Ovary (tissue), 9 donors: ENCODE data around the gene SLC39A2. TPM values are rescaled to one million over a fixed set of nuclear protein-coding genes. Genes with fewer than 3 reads are reported as not detected.
"Not testable (repeated sequence)": the region's sequence is repeated elsewhere in the genome, so short reads cannot be mapped to it uniquely, and the experiment has no call there.

Experiments used
- DNase-seq, 5 donors: peaks; one replicate each; pipeline ENCODE4 v3.0.0-alpha.2; 2019 to 2020
- H3K27ac ChIP-seq, 2 donors: fragments of 200-600 bp; one replicate each; pipeline versions ENCODE4 v1.5.1 to v1.8.0; 2019 to 2022
- H3K27me3 ChIP-seq: fragments of 200-600 bp; one replicate; pipeline ENCODE4 v1.8.0; 2022
- H3K36me3 ChIP-seq: fragments of 200-600 bp; sonication (generic); one replicate; pipeline ENCODE4 v1.5.1; 2019
- H3K4me1 ChIP-seq: one replicate; pipeline ENCODE4 v1.8.1; 2013; ENCODE audit warnings: mild to moderate bottlenecking, moderate library complexity; ENCODE audit not compliant: insufficient read depth
- H3K4me3 ChIP-seq: fragments of 200-600 bp; sonication (generic); one replicate; pipeline ENCODE4 v1.5.1; 2017
- H3K9me3 ChIP-seq, 2 donors: fragments of 200-600 bp in 1 of 2; sonication (generic) in 1 of 2; one replicate each; pipeline versions ENCODE4 v1.5.1 to v1.8.1; 2013 to 2019; ENCODE audit warnings: mild to moderate bottlenecking in 1 of 2, moderate library complexity in 1 of 2
- CTCF ChIP-seq, 3 donors: fragments of 450-650 bp in 2 of 3; fragments of 200-600 bp in 1 of 3; IDR thresholded peaks; one replicate each; pipeline versions ENCODE4 v1.5.1 to v1.8.0; 2016 to 2022; ENCODE audit warnings: antibody characterized with exemption in 3 of 3, mild to moderate bottlenecking in 1 of 3
- EP300 ChIP-seq: sonication (generic); formaldehyde crosslinking; IDR thresholded peaks from one replicate; pipeline ENCODE4 v1.6.1; 2017; ENCODE audit warnings: antibody characterized with exemption
- POLR2A ChIP-seq: fragments of 450-650 bp; IDR thresholded peaks from one replicate; pipeline ENCODE4 v1.6.1; 2017; ENCODE audit warnings: antibody characterized with exemption, mild to moderate bottlenecking, moderate library complexity
- WGBS, 3 donors: extraction: QIAGEN DNeasy Blood & Tissue Kit in 1 of 3; methylation state at CpG; one replicate each; pipeline versions ENCODE4 v1.1.5 to v1.1.7; 2013 to 2017; 5-methylcytosine and 5-hydroxymethylcytosine counted together
- intact Hi-C, 4 donors: fragments of 100-400 bp; cut with DNase I; formaldehyde crosslinking; loops; one replicate each; pipeline versions ENCODE4 v1.11.0 to v1.15.1; 2022 to 2023
- polyA plus RNA-seq, 2 donors: library from polyadenylated mRNA; stranded (reverse); fragments of 200-250 nt in 1 of 2; fragments of 350-450 nt in 1 of 2; fragmentation: Illumina TruSeq in 1 of 2; extraction: RNeasy Lipid Tissue Mini Kit (QIAGEN cat#74804) in 1 of 2; gene quantifications; one replicate each; pipeline ENCODE4 v1.2.3, GENCODE V29; 2013 to 2014
- total RNA-seq, 7 donors: library from RNA; depleted of rRNA in 2 of 7; stranded (reverse); fragments of >200 nt in 2 of 7; fragmentation: NEBNext Ultra II Directional in 3 of 7; extraction: Animal tissue kit (Norgen Biotek cat#: 25700) in 3 of 7; gene quantifications; one replicate each; pipeline versions ENCODE4 v1.1.0 to v1.2.4, GENCODE V29; 2016 to 2023
- donor health status: DM: no; HTN: no; CAD: no; lungs with moderate emphysema.
- donor health status: DM: no; HTN: no; CAD: no.
- donor health status: Bipolar disorder and iron deficiency.
- donor health status: DM: yes; HTN: yes; CAD: no.
- donor health status: DM: no; HTN: no; CAD: no.
- donor health status: DM: yes; HTN: yes; CAD: no.

Gene SLC39A2
- total and polyA plus RNA-seq, 9 donors = 0.28 to 0.30 TPM; not detected in 7

- no peak overlapping the region for H3K4me3 ChIP-seq
- peak in 1 of 3 donors; percentile 3 for TF ChIP-seq CTCF (IDR thresholded peaks at IDR 0.05)
- no peak for TF ChIP-seq EP300
- no peak for DNase-seq
- intact Hi-C loops = loop anchor here in 3 of 4 donors (1.0 to 10.0 kb wide), 3 partner anchors 25 to 46 kb away; partner anchors contain the start of gene SLC39A2 (in 1 of the 3)
- H3K9me3 ChIP-seq = no peaks in the 10 kb centered on the region
- H3K36me3 ChIP-seq = no peaks in the 10 kb centered on the region
- peak overlapping the region in 1 of 2 donors; percentile 55 for H3K27ac ChIP-seq
- peaks cover 8% of the 10 kb centered on the region for H3K4me1 ChIP-seq
- WGBS, 3 donors = 56 to 62% (median 57%) methylated on average over 8 of the region's 8 CpGs
- H3K27me3 ChIP-seq = no peaks in the 10 kb centered on the region
Measured at GRCh38 chr14:21040370-21040925, 41.4 kb downstream of the SLC39A2 start.

GRCh38 chr14:21040941-21041340 is 41.8 kb downstream of the SLC39A2 start:
- not testable (repeated sequence) for H3K9me3 ChIP-seq, H3K4me1 ChIP-seq, H3K27ac ChIP-seq, H3K36me3 ChIP-seq, DNase-seq, H3K27me3 ChIP-seq, H3K4me3 ChIP-seq
- WGBS, 3 donors = 80 to 90% (median 84%) methylated on average over 3 of the region's 3 CpGs
- intact Hi-C loops = loop anchor here in 3 of 4 donors (1.0 to 10.0 kb wide), 3 partner anchors 26 to 46 kb away; partner anchors contain the start of gene SLC39A2 (in 1 of the 3)

GRCh38 chr14:21041676-21042433 is 42.8 kb downstream of the SLC39A2 start, which contains the start of gene RNASE7:
RNASE7 (plus strand) TSS chr14:21042362; CDS start chr14:21042993, 631 bp downstream.
- no peaks in the 10 kb centered on the region for H3K27me3 ChIP-seq
- H3K36me3 ChIP-seq = no peaks in the 10 kb centered on the region
- no peak within 1 kb of the TSS for H3K4me3 ChIP-seq
- no peak for DNase-seq
- no peak for TF ChIP-seq EP300
- no peak for TF ChIP-seq CTCF (IDR thresholded peaks at IDR 0.05)
- no peak for TF ChIP-seq POLR2A
- H3K9me3 ChIP-seq = no peaks in the 10 kb centered on the region
- H3K4me1 ChIP-seq = peaks cover 8% of the 10 kb centered on the region
- H3K27ac ChIP-seq = no peak within 1 kb of the TSS
- intact Hi-C loops = loop anchor here in 2 of 4 donors (2.0 to 10.0 kb wide), 2 partner anchors 27 to 47 kb away; partner anchors contain the start of gene SLC39A2 (in 1 of the 2)
- WGBS, 3 donors = 71 to 74% (median 72%) methylated on average over 11 of the region's 11 CpGs

- intact Hi-C loops = loop anchor here in 1 of 4 donors (10.0 kb wide), 1 partner anchor 48 kb away; the partner anchor contains the start of gene SLC39A2
- Histone ChIP-seq H3K27me3 (no peaks in the 10 kb centered on the region), H3K36me3 (no peaks in the 10 kb centered on the region), H3K4me3 (no peak overlapping the region), H3K9me3 (no peaks in the 10 kb centered on the region), H3K4me1 (peaks cover 5% of the 10 kb centered on the region), H3K27ac (no peak overlapping the region)
- DNase-seq = no peak
- 62 to 69% (median 62%) methylated on average over 8 of the region's 8 CpGs for WGBS, 3 donors
- TF ChIP-seq POLR2A (no peak), CTCF (IDR thresholded peaks at IDR 0.05) (no peak), EP300 (no peak)
Measured at GRCh38 chr14:21042918-21043317, 43.8 kb downstream of the SLC39A2 start.
